K562 (cell line): ENCODE results near the gene FTH1. TPM values are rescaled to one million over a fixed set of nuclear protein-coding genes. Genes with fewer than 3 reads are reported as not detected.

Experiments used
- CHCHD3 ChIP-seq: fragments of 250-450 bp; sonication (Bioruptor Pico); IDR thresholded peaks from 2 replicates; pipeline ENCODE4 v2.1.2; 2022; ENCODE audit warnings: mild to moderate bottlenecking
- KLF13 ChIP-seq: fragments of 450-650 bp; IDR thresholded peaks from 2 replicates; pipeline ENCODE4 v1.6.1; 2016; ENCODE audit warnings: missing genetic modification characterization, low read depth, mild to moderate bottlenecking, missing compliant biosample characterization, moderate library complexity, borderline replicate concordance
- RBM14 ChIP-seq: fragments of 200-400 bp; formaldehyde crosslinking; IDR thresholded peaks from 2 replicates; pipeline ENCODE4 v1.6.1; 2018; ENCODE audit warnings: low read depth, mild to moderate bottlenecking, low read length, moderate library complexity, borderline replicate concordance; ENCODE audit not compliant: insufficient read depth
- SAFB2 ChIP-seq: fragments of 200-400 bp; formaldehyde crosslinking; IDR thresholded peaks from 2 replicates; pipeline ENCODE4 v1.6.1; 2018; ENCODE audit warnings: borderline replicate concordance, low read length, low read depth, moderate library complexity; ENCODE audit not compliant: severe bottlenecking
- USF1 ChIP-seq: sonication (generic); formaldehyde crosslinking; IDR thresholded peaks from 2 replicates; pipeline ENCODE4 v1.9.0; 2022; ENCODE audit warnings: mild to moderate bottlenecking, missing genetic modification reagents
- XRCC4 ChIP-seq: IDR thresholded peaks from one replicate; pipeline ENCODE4 v1.6.1; 2011; ENCODE audit not compliant: insufficient read depth, insufficient read length; ENCODE audit errors: extremely low read depth
- ZEB2 ChIP-seq: fragments of 450-650 bp; IDR thresholded peaks from 2 replicates; pipeline ENCODE4 v1.6.1; 2016
- ZNF766 ChIP-seq: fragments of 200-800 bp; sonication (Bioruptor generic); conservative IDR thresholded peaks from 2 replicates; pipeline ENCODE4 v1.6.1; 2016; ENCODE audit warnings: missing genetic modification characterization, missing compliant biosample characterization
- polyA plus RNA-seq, 8 experiments: library from polyadenylated mRNA; depleted of rRNA in 4 of 8; stranded (reverse) in 5 of 8; unstranded in 3 of 8; fragments of >200 nt; fragmentation: Nextera tagmentation in 2 of 8; fragmentation: Illumina TruSeq in 1 of 8; extraction: Ambion mirVana in 2 of 8; extraction: Trizol in 1 of 8; gene quantifications; 2 replicates each; pipeline versions ENCODE4 v1.2.1 to v1.2.3, GENCODE V29; 2011 to 2014; ENCODE audit warnings: inconsistent platforms in 1 of 8, missing spikeins in 1 of 8
- total RNA-seq, 7 experiments: library from RNA; depleted of rRNA in 6 of 7; stranded (reverse); fragments of >200 nt in 6 of 7; fragmentation: Illumina TruSeq in 2 of 7; extraction: Trizol in 2 of 7; gene quantifications; 2 replicates each; pipeline versions ENCODE4 v1.2.1 to v1.2.3, GENCODE V29; 2011 to 2021; ENCODE audit warnings: low replicate concordance in 1 of 7
- TF ChIP-seq, protein P1 (sequence below): fragments of 450-650 bp; IDR thresholded peaks from 2 replicates; pipeline ENCODE4 v1.6.1; 2017; ENCODE audit warnings: antibody characterized with exemption, mild to moderate bottlenecking
- TF ChIP-seq, protein P2 (sequence below): fragments of 200-400 bp; formaldehyde crosslinking; IDR thresholded peaks from 2 replicates; pipeline ENCODE4 v1.6.1; 2017; ENCODE audit warnings: mild to moderate bottlenecking, low read depth, low read length, moderate library complexity
- TF ChIP-seq, protein P3 (sequence below): fragments of 450-650 bp; conservative IDR thresholded peaks from 2 replicates; pipeline ENCODE4 v1.6.1; 2016; ENCODE audit warnings: missing genetic modification characterization, low read depth, mild to moderate bottlenecking, control low read depth, missing compliant biosample characterization

Gene FTH1
- total and polyA plus RNA-seq, 9 of the 15 experiments (the other 6 are each of a cell fraction or from before 2014, with no cell fraction given) = 370 to 3,146 (median 802) TPM

DNA sequence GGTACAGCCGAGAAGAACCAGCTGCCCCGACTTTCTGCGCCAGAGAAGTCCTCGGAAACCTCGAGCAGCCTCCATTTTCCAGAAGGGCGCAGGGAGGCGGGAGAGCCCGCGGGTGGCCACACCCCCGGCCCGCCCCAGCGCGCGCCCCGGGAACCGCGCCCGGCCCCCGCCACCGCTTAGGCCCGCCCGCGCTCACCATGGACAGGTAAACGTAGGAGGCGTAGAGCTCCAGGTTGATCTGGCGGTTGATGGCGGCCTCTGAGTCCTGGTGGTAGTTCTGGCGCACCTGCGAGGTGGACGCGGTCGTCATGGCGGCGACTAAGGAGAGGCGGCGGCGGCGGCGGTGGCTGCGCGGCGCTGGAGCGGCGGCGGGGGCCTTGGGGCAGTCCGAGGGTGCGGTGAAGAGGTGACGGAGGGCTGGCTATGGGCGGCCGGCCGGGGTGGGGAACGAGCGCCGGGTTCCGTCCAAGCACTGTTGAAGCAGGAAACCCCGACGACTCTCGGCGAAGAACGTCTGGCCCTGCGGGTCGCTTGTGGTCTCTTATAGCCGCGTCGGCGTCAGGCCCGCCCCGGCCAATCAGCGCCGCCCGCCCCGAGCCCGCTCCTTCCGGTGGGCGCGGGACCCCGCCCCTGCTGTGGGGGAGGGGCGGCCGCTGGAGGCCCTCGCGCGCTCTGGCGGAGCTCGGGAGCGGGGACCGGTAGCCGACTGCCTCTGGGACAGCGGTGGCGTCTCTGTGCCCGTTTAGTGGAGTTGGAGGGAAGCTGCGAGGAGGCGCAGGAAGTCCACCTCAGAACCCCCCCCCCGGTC is at the start of gene FTH1 (continued):
- TF ChIP-seq, protein P1, sequence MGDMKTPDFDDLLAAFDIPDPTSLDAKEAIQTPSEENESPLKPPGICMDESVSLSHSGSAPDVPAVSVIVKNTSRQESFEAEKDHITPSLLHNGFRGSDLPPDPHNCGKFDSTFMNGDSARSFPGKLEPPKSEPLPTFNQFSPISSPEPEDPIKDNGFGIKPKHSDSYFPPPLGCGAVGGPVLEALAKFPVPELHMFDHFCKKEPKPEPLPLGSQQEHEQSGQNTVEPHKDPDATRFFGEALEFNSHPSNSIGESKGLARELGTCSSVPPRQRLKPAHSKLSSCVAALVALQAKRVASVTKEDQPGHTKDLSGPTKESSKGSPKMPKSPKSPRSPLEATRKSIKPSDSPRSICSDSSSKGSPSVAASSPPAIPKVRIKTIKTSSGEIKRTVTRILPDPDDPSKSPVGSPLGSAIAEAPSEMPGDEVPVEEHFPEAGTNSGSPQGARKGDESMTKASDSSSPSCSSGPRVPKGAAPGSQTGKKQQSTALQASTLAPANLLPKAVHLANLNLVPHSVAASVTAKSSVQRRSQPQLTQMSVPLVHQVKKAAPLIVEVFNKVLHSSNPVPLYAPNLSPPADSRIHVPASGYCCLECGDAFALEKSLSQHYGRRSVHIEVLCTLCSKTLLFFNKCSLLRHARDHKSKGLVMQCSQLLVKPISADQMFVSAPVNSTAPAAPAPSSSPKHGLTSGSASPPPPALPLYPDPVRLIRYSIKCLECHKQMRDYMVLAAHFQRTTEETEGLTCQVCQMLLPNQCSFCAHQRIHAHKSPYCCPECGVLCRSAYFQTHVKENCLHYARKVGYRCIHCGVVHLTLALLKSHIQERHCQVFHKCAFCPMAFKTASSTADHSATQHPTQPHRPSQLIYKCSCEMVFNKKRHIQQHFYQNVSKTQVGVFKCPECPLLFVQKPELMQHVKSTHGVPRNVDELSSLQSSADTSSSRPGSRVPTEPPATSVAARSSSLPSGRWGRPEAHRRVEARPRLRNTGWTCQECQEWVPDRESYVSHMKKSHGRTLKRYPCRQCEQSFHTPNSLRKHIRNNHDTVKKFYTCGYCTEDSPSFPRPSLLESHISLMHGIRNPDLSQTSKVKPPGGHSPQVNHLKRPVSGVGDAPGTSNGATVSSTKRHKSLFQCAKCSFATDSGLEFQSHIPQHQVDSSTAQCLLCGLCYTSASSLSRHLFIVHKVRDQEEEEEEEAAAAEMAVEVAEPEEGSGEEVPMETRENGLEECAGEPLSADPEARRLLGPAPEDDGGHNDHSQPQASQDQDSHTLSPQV = peak; percentile 17; the same call in 1 of the 2 replicates
- TF ChIP-seq, protein P2, sequence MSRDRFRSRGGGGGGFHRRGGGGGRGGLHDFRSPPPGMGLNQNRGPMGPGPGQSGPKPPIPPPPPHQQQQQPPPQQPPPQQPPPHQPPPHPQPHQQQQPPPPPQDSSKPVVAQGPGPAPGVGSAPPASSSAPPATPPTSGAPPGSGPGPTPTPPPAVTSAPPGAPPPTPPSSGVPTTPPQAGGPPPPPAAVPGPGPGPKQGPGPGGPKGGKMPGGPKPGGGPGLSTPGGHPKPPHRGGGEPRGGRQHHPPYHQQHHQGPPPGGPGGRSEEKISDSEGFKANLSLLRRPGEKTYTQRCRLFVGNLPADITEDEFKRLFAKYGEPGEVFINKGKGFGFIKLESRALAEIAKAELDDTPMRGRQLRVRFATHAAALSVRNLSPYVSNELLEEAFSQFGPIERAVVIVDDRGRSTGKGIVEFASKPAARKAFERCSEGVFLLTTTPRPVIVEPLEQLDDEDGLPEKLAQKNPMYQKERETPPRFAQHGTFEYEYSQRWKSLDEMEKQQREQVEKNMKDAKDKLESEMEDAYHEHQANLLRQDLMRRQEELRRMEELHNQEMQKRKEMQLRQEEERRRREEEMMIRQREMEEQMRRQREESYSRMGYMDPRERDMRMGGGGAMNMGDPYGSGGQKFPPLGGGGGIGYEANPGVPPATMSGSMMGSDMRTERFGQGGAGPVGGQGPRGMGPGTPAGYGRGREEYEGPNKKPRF = no peak
- TF ChIP-seq USF1 (CRISPR knock-in tag) = no peak; the same call in 1 of the 2 replicates
- no peak for TF ChIP-seq CHCHD3 (CRISPR knock-in tag)
- TF ChIP-seq SAFB2 = no peak
- TF ChIP-seq RBM14 = no peak
- no peak for TF ChIP-seq ZNF766
- TF ChIP-seq ZEB2 = peak; percentile 93
- TF ChIP-seq, protein P3, sequence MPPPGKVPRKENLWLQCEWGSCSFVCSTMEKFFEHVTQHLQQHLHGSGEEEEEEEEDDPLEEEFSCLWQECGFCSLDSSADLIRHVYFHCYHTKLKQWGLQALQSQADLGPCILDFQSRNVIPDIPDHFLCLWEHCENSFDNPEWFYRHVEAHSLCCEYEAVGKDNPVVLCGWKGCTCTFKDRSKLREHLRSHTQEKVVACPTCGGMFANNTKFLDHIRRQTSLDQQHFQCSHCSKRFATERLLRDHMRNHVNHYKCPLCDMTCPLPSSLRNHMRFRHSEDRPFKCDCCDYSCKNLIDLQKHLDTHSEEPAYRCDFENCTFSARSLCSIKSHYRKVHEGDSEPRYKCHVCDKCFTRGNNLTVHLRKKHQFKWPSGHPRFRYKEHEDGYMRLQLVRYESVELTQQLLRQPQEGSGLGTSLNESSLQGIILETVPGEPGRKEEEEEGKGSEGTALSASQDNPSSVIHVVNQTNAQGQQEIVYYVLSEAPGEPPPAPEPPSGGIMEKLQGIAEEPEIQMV (tag) = no peak
- 0 out of 2 replicates have a peak, but pooled peaks have one; percentile 35 for TF ChIP-seq KLF13 (tag)
- no peak for TF ChIP-seq XRCC4
